OCI-LY3 (cell line): ENCODE data around the gene MGAT4B.

Experiments
- H2AFZ ChIP-seq: fragments of 200-600, 300-600 bp; shearing (Covaris generic); 2 replicates; pipeline ENCODE4 v1.6.0; 2014; ENCODE audit warnings: antibody characterized with exemption, low read depth, low read length
- H3K27ac ChIP-seq: fragments of 200-600, 300-600 bp; sonication (generic); 2 replicates; pipeline ENCODE4 v1.5.1; 2014; ENCODE audit warnings: mild to moderate bottlenecking, low read length, moderate library complexity, mixed read lengths
- H3K27me3 ChIP-seq: fragments of 200-600, 300-600 bp; sonication (generic); 2 replicates; pipeline ENCODE4 v1.6.1; 2014; ENCODE audit warnings: low read depth, low read length, mixed read lengths
- H3K36me3 ChIP-seq: fragments of 200-600, 300-600 bp; sonication (generic); replicated peaks from 2 replicates; pipeline ENCODE3; 2014; ENCODE audit warnings: low read depth, low read length, mixed read lengths
- H3K4me1 ChIP-seq: fragments of 300-600, 200-600 bp; sonication (generic); 2 replicates; pipeline ENCODE4 v1.6.1; 2014; ENCODE audit warnings: low read length, mixed read lengths
- H3K4me2 ChIP-seq: fragments of 200-600, 300-600 bp; sonication (generic); 2 replicates; pipeline ENCODE4 v1.6.1; 2014; ENCODE audit warnings: low read length, mixed read lengths
- H3K4me3 ChIP-seq: fragments of 300-600, 200-600 bp; sonication (generic); 2 replicates; pipeline ENCODE4 v1.5.1; 2014; ENCODE audit warnings: antibody characterized with exemption, mild to moderate bottlenecking, low read length, moderate library complexity
- H3K79me2 ChIP-seq: fragments of 300-600, 200-600 bp; shearing (Covaris generic); 2 replicates; pipeline ENCODE4 v1.6.1; 2014; ENCODE audit warnings: mild to moderate bottlenecking, low read length, mixed read lengths
- H3K9ac ChIP-seq: fragments of 300-600, 200-600 bp; shearing (Covaris generic); 2 replicates; pipeline ENCODE4 v1.6.0; 2014; ENCODE audit warnings: mild to moderate bottlenecking, low read length, moderate library complexity
- H3K9me3 ChIP-seq: fragments of 200-600, 300-600 bp; shearing (Covaris generic); 2 replicates; pipeline ENCODE4 v1.6.1; 2014; ENCODE audit warnings: low read length, mixed read lengths; ENCODE audit not compliant: insufficient read depth
- H4K20me1 ChIP-seq: fragments of 200-600, 300-600 bp; sonication (generic); 2 replicates; pipeline ENCODE4 v1.6.1; 2016; ENCODE audit warnings: low read length, mixed read lengths; ENCODE audit not compliant: insufficient read depth
- EZH2phosphoT487 ChIP-seq: fragments of 200-600 bp; shearing (Covaris generic); IDR thresholded peaks from 2 replicates; pipeline ENCODE4 v1.6.1; 2018; ENCODE audit warnings: antibody characterized with exemption, mixed run types, low read depth
- TF ChIP-seq, protein P1 (sequence below): fragments of 200-600, 300-600 bp; sonication (generic); IDR thresholded peaks from 2 replicates; pipeline ENCODE4 v1.5.1; 2014; ENCODE audit warnings: antibody characterized with exemption, low read length, low read depth

MGAT4B gene

DNA sequence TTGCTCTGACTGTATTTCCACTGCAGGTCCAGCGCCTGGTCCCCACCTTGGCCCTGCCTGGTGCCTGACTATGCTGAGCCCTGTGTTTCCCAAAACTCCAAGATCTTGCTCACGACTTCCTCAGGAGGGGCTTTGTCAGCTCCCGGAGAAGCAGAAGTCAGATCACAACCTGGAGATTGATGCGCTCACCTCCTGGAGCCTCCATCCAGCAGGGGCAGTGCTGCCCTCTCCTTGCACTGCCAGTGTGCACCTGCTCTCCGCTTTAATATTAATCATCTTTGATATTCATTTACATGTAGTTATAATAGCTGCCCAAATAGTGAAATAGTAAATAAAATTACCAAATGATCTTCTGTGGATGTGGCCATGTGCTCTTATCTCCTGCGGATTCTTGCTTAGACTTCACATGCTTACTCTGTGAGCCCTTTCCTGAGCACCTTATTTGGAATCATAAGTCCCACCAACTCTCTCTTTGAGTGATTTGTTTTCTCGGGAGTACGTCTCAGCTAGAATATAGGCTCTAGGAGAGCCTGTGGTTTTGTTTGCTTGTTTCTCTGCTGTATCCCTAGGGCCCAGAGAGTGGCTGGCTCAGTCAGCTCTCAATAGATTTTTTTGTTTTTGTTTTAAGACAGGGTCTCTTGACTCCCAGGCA lies 56.7 kb downstream of the MGAT4B start:
- no peak overlapping the region for H3K9ac ChIP-seq
- H3K27me3 ChIP-seq = no peaks in the 10 kb centered on the region
- H3K4me3 ChIP-seq = no peak overlapping the region
- peaks cover 91% of the 10 kb centered on the region for H3K79me2 ChIP-seq
- no peaks in the 10 kb centered on the region for H3K9me3 ChIP-seq
- peaks cover 15% of the 10 kb centered on the region for H3K36me3 ChIP-seq
- no peak for TF ChIP-seq EZH2phosphoT487
- TF ChIP-seq, protein P1, sequence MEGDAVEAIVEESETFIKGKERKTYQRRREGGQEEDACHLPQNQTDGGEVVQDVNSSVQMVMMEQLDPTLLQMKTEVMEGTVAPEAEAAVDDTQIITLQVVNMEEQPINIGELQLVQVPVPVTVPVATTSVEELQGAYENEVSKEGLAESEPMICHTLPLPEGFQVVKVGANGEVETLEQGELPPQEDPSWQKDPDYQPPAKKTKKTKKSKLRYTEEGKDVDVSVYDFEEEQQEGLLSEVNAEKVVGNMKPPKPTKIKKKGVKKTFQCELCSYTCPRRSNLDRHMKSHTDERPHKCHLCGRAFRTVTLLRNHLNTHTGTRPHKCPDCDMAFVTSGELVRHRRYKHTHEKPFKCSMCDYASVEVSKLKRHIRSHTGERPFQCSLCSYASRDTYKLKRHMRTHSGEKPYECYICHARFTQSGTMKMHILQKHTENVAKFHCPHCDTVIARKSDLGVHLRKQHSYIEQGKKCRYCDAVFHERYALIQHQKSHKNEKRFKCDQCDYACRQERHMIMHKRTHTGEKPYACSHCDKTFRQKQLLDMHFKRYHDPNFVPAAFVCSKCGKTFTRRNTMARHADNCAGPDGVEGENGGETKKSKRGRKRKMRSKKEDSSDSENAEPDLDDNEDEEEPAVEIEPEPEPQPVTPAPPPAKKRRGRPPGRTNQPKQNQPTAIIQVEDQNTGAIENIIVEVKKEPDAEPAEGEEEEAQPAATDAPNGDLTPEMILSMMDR = 0 out of 2 replicates have a peak, but pooled peaks have one; percentile 8
- no peak overlapping the region for H2AFZ ChIP-seq
- peaks cover 17% of the 10 kb centered on the region for H3K4me1 ChIP-seq
- no peak overlapping the region for H3K4me2 ChIP-seq
- H3K27ac ChIP-seq = no peak overlapping the region
- H4K20me1 ChIP-seq = peaks cover 48% of the 10 kb centered on the region

DNA sequence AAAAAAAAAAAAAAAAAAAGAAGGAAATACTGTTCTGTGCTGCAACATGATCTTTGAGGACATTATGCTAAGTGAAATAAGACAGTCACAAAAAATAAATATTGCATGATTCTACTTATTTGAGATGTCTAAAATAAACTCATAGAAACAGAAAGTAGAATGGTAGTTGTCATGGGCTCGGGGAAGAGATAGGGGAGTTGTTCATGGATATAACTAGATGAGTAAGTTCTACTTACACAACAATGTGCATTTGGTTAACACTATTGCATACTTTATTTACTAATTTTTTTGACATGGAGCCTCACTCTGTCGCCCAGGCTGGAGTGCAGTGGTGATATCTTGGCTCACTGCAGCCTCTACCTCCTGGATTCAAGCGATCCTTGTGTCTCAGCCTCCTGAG lies 58.9 kb downstream of the MGAT4B start:
- no peak for TF ChIP-seq EZH2phosphoT487
- TF ChIP-seq, protein P1 = no peak
- no peak overlapping the region for H3K4me3 ChIP-seq
- H4K20me1 ChIP-seq = peaks cover 28% of the 10 kb centered on the region
- no peak overlapping the region for H3K9ac ChIP-seq
- no peak overlapping the region for H3K4me2 ChIP-seq
- no peaks in the 10 kb centered on the region for H3K27me3 ChIP-seq
- no peaks in the 10 kb centered on the region for H3K4me1 ChIP-seq
- H3K27ac ChIP-seq = no peak overlapping the region
- no peaks in the 10 kb centered on the region for H3K9me3 ChIP-seq
- H3K36me3 ChIP-seq = peaks cover 15% of the 10 kb centered on the region
- H3K79me2 ChIP-seq = peaks cover 91% of the 10 kb centered on the region
- H2AFZ ChIP-seq = no peak overlapping the region
